Thyroid gland (tissue), 4 donors: Measurements from ENCODE around the gene DDX28. TPM values are rescaled to one million over a fixed set of nuclear protein-coding genes. Genes with fewer than 3 reads are reported as not detected.
A peak's percentile ranks its signal among the peaks of the same experiment; 100 is the strongest.

Experiments used
- DNase-seq, 2 donors: peaks; one replicate each; pipeline ENCODE4 v3.0.0-alpha.2; 2019
- H3K27ac ChIP-seq, 3 donors: fragments of 200-600 bp; sonication (generic); 1 replicate in 2 of 3; 2 replicates in 1 of 3; pipeline ENCODE4 v1.5.1; 2016 to 2019; ENCODE audit warnings: mild to moderate bottlenecking in 1 of 3, moderate library complexity in 1 of 3
- H3K27me3 ChIP-seq: fragments of 200-600 bp; sonication (generic); one replicate; pipeline ENCODE4 v1.5.1; 2019
- H3K36me3 ChIP-seq, 2 donors: fragments of 200-600 bp; sonication (generic); one replicate each; pipeline ENCODE4 v1.5.1; 2016 to 2019
- H3K4me1 ChIP-seq, 2 donors: fragments of 200-600 bp; sonication (generic); one replicate each; pipeline ENCODE4 v1.5.1; 2017 to 2019
- H3K4me3 ChIP-seq, 3 donors: fragments of 200-600 bp; sonication (generic); replicated peaks in 1 of 3; 1 replicate in 2 of 3; 2 replicates in 1 of 3; pipeline ENCODE4 v1.5.1; 2016; ENCODE audit warnings: mild to moderate bottlenecking in 1 of 3
- H3K9me3 ChIP-seq: fragments of 200-600 bp; sonication (generic); one replicate; pipeline ENCODE4 v1.5.1; 2017
- POLR2A ChIP-seq, 2 donors: fragments of 450-650 bp; IDR thresholded peaks; one replicate each; pipeline ENCODE4 v1.6.1; 2017; ENCODE audit warnings: antibody characterized with exemption in 2 of 2, mild to moderate bottlenecking in 2 of 2, moderate library complexity in 1 of 2
- WGBS, 2 donors: methylation state at CpG; one replicate each; pipeline ENCODE4 v1.1.5; 2017; 5-methylcytosine and 5-hydroxymethylcytosine counted together
- intact Hi-C: fragments of 100-400 bp; cut with DNase I; formaldehyde crosslinking; loops from one replicate; pipeline ENCODE4 v1.15.1; 2023
- total RNA-seq, 4 donors: library from RNA; depleted of rRNA; stranded (reverse); fragments of >200 nt; gene quantifications; one replicate each; pipeline ENCODE4 v1.2.3, GENCODE V29; 2016
- TF ChIP-seq, protein P1 (sequence below), 6 experiments: fragments of 200-600 bp in 3 of 6; fragments of 450-650 bp in 3 of 6; sonication (generic) in 3 of 6; IDR thresholded peaks; one replicate each; pipeline ENCODE4 v1.5.1; 2016 to 2019; ENCODE audit warnings: antibody characterized with exemption in 6 of 6, mild to moderate bottlenecking in 2 of 6, inconsistent platforms in 1 of 6, moderate library complexity in 1 of 6

The DDX28 gene
- total RNA-seq, 4 donors from 2014 or later, result 4.2 to 10.0 (median 6.6) TPM

DNA sequence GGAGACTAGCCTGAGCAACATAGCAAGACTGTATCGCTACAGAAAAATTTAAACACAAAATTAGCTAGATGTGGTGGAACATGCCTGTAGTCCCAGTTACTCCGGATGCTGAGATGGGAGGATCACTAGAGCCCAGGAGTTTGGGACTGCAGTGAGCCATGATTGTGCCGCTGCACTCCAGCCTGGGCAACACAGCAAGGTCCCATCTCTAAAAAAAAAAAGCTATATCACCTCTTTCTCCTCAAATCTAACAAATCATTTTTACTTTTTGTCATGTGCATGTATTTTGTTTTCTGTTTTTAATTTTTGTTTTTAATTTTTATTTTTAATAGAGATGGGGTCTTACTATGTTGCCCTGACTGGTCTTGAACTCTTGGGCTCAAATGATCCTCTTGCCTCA, 6.0 kb upstream of the DDX28 start:
- Histone ChIP-seq H3K27ac (no peak overlapping the region), H3K36me3 (no peaks in the 10 kb centered on the region), H3K4me1 (peaks cover 12 to 20% of the 10 kb centered on the region in 2 donors), H3K4me3 (no peak overlapping the region), H3K27me3 (no peaks in the 10 kb centered on the region), H3K9me3 (no peaks in the 10 kb centered on the region)
- WGBS, 2 donors, result 96 to 99% methylated on average over 3 of the region's 3 CpGs
- intact Hi-C loops, result no loop called here
- no peak for TF ChIP-seq POLR2A (IDR thresholded peaks at IDR 0.05)
- TF ChIP-seq, protein P1, sequence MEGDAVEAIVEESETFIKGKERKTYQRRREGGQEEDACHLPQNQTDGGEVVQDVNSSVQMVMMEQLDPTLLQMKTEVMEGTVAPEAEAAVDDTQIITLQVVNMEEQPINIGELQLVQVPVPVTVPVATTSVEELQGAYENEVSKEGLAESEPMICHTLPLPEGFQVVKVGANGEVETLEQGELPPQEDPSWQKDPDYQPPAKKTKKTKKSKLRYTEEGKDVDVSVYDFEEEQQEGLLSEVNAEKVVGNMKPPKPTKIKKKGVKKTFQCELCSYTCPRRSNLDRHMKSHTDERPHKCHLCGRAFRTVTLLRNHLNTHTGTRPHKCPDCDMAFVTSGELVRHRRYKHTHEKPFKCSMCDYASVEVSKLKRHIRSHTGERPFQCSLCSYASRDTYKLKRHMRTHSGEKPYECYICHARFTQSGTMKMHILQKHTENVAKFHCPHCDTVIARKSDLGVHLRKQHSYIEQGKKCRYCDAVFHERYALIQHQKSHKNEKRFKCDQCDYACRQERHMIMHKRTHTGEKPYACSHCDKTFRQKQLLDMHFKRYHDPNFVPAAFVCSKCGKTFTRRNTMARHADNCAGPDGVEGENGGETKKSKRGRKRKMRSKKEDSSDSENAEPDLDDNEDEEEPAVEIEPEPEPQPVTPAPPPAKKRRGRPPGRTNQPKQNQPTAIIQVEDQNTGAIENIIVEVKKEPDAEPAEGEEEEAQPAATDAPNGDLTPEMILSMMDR (IDR thresholded peaks at IDR 0.05), result no peak
- DNase-seq, result no peak

DNA sequence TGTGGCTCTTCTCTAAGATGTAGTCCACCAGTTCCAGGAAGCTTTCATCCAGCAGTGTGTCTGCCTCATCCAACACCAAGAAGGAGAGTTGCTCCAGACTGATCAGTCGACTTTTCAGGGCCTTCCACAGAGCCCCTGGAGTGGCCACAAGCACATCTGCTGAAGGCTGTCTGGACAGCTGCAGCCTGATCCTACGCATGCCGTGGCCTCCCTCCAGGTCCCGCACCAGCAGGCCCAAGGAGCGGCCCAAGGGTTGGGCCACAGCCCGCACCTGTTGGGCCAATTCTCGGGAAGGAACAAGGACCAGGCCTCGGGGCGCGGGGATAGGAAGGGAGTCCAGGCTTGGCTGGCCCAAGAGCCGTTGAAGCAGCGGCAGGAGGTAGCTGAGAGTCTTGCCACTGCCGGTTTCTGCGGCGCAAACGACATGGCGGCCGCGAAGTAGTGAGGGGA, 729 bp downstream of the DDX28 start:
- H3K27ac ChIP-seq, result peak overlapping the region in 2 of 3 donors; percentile 60 to 93
- 0 to 16% methylated on average over 1 to 12 of the region's 19 CpGs for WGBS, 2 donors
- no peak for TF ChIP-seq POLR2A (IDR thresholded peaks at IDR 0.05)
- TF ChIP-seq, protein P1 (IDR thresholded peaks at IDR 0.05), result no peak
- peaks cover 0 to 6% of the 10 kb centered on the region in 2 donors for H3K36me3 ChIP-seq
- no peaks in the 10 kb centered on the region for H3K27me3 ChIP-seq
- H3K4me3 ChIP-seq, result peak overlapping the region; percentile 64 to 75 (median 70)
- intact Hi-C loops, result no loop called here
- DNase-seq, result no peak
- peaks cover 17 to 23% of the 10 kb centered on the region in 2 donors for H3K4me1 ChIP-seq
- H3K9me3 ChIP-seq, result no peaks in the 10 kb centered on the region

DNA sequence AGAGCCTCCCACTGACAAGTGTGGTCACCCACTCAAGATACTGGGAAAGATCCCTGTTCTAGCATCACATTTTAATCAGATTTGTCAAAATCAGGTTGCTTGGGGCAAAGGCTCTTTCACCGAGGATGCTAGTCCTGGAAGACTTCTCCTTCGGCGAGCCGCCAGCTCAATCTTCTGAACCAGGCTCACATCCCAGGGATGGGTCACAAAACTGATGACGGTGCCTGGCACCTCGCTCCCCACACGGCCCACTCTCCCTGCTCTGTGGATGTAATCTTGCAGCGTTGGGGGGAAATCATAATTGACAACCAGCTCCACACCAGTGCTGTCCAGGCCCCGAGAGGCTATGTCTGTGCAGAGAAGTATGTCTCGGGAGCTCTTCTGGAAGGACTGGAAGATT, 1.5 kb downstream of the DDX28 start:
- Histone ChIP-seq H3K27me3 (no peaks in the 10 kb centered on the region), H3K36me3 (peaks cover 0 to 6% of the 10 kb centered on the region in 2 donors), H3K4me3 (no peak overlapping the region), H3K27ac (no peak overlapping the region), H3K4me1 (peaks cover 17 to 23% of the 10 kb centered on the region in 2 donors), H3K9me3 (no peaks in the 10 kb centered on the region)
- 93 to 95% methylated on average over 6 to 10 of the region's 10 CpGs for WGBS, 2 donors
- no peak for DNase-seq
- TF ChIP-seq, protein P1 (IDR thresholded peaks at IDR 0.05), result no peak
- no peak for TF ChIP-seq POLR2A (IDR thresholded peaks at IDR 0.05)
- intact Hi-C loops, result no loop called here

DNA sequence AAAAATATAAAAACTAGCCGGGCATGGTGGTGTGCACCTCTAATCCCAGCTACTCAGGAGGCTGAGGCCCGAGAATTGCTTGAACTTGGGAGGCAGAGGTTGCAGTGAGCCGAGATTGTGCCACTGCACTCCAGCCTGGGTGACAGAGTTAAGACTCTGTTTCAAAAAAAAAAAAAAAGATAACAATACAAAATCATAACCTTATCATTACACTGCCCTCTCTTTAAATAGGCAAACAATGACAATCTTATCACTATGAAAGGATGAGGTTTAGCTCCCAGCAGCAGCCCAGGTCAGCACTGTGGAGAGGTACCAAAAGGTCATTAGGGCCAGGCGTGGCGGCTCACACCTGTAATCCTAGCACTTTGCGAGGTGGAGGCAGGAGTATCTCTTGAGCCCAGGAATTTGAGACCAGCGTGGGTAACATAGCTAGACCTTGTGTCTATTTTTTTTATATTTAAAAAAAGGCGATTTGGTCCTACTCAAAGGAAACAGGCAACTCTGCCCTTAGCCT, 3.8 kb downstream of the DDX28 start:
- intact Hi-C loops, result no loop called here
- 65 to 76% methylated on average over 8 of the region's 8 CpGs for WGBS, 2 donors
- no peak for DNase-seq
- H3K27ac ChIP-seq, result no peak overlapping the region
- no peaks in the 10 kb centered on the region for H3K27me3 ChIP-seq
- TF ChIP-seq, protein P1 (IDR thresholded peaks at IDR 0.05), result no peak
- no peak for TF ChIP-seq POLR2A (IDR thresholded peaks at IDR 0.05)
- H3K36me3 ChIP-seq, result peaks cover 0 to 6% of the 10 kb centered on the region in 2 donors
- H3K4me1 ChIP-seq, result peaks cover 17 to 22% of the 10 kb centered on the region in 2 donors
- H3K9me3 ChIP-seq, result no peaks in the 10 kb centered on the region
- no peak overlapping the region for H3K4me3 ChIP-seq

DNA sequence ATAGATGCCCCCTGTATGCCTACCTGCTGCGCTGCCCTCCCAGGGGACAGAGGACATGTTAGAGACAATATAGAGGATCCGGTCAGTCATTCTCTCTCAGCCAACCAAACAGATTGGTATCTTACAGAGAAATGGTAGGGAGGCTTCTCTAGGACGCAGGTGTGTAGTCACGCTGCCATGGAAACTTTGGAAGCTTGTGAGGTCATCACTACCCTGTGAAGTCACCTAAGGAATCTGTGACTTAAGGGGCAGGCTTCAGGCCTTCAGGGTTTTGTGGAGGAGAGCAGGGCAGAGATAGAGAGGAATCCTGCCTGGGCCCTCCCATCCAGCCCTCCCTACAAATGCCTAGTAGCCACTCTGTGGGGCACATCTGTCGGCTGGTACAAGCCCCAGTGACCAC, 7.4 kb downstream of the DDX28 start, which contains the start of gene DPEP2NB:
Gene DPEP2NB, minus strand, starts transcription at position 231 of the 400 bp plus-strand sequence. Its CDS starts 141 bp downstream, at position 90.
- no peak within 1 kb of the TSS for H3K27ac ChIP-seq
- WGBS, 2 donors, result 75 to 86% methylated on average over 5 of the region's 5 CpGs
- no peaks in the 10 kb centered on the region for H3K9me3 ChIP-seq
- no peak for DNase-seq
- TF ChIP-seq, protein P1 (IDR thresholded peaks at IDR 0.05), result no peak
- TF ChIP-seq POLR2A (IDR thresholded peaks at IDR 0.05), result no peak
- H3K36me3 ChIP-seq, result no peaks in the 10 kb centered on the region
- H3K4me3 ChIP-seq, result no peak within 1 kb of the TSS
- H3K27me3 ChIP-seq, result no peaks in the 10 kb centered on the region
- no peaks in the 10 kb centered on the region for H3K4me1 ChIP-seq
- intact Hi-C loops, result no loop called here
